ENCODE data around the gene SLC16A11.

DNA sequence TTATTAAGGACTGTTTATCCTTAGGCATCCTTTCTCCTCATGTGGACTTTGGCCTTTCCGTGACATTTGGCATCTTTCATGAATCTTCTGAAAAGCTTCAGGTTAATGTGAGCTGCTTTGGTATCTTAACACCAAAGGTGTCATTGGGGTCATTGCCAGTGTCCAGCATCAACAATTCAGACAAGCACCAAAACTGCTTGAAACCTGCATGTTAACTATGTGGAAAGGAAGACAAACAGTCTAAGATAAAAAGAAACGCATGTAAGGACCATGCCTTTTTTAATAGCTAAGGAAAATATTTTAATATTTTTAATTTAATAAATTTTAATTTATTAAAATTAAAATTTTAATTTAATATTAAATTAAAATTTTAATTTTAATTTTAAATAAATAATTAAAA is 40.1 kb downstream of the SLC16A11 start:
- no peak for TF ChIP-seq EZH2 (optimal IDR thresholded peaks at IDR 0.05; ENCODE audit: low read depth, low read length)
- TF ChIP-seq, protein P1, sequence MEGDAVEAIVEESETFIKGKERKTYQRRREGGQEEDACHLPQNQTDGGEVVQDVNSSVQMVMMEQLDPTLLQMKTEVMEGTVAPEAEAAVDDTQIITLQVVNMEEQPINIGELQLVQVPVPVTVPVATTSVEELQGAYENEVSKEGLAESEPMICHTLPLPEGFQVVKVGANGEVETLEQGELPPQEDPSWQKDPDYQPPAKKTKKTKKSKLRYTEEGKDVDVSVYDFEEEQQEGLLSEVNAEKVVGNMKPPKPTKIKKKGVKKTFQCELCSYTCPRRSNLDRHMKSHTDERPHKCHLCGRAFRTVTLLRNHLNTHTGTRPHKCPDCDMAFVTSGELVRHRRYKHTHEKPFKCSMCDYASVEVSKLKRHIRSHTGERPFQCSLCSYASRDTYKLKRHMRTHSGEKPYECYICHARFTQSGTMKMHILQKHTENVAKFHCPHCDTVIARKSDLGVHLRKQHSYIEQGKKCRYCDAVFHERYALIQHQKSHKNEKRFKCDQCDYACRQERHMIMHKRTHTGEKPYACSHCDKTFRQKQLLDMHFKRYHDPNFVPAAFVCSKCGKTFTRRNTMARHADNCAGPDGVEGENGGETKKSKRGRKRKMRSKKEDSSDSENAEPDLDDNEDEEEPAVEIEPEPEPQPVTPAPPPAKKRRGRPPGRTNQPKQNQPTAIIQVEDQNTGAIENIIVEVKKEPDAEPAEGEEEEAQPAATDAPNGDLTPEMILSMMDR (IDR thresholded peaks at IDR 0.05; ENCODE audit: low read length), result no peak
